ENCODE data around the gene CNN1.

CNN1 gene

DNA sequence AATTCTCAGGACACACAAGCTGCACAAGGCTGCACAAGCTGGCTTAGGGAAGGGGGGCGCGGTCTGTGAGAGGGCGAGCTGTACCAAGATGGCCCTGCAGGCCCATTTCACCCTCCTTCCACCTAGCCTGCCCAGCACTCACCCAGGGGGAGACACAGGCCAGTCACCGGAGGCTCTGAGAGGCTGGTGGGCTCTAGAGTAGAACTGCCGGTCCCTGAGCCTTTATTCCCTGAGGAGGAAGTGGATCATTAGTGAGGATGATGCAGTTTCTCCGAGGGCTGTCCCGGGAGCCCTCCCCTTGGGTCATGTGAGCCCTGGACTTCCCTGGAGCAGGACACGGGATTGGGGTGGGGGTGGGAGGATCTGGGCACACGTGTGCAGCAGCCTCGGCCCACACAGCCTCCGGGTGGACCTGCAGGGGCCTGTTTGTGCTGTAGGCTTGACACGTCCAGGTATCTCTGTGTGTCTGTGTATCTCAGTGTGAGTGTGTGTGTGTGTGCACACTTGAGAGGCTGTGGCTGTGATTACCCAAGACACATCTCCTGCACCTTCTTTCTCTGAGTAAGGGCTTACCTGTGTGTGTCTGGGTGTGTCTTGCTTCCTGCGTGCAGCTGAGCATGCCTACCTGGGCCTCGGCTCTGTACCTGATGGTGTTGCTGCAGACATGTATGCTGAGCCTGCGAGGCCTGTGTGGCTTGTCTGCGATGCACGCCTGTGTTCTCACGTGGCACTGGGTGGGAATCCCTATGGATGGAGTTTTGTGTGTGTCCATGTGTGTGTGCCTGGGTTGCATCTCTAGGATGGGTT lies 39.0 kb downstream of the CNN1 start, which contains the start of gene ACP5:
TSS of gene ACP5 (minus strand) at position 195 of the 807 bp plus-strand sequence. CDS start 328 bp downstream, outside the sequence.
- H3K4me2 ChIP-seq (ENCODE audit: low read length) = no peak within 1 kb of the TSS
- H3K27ac ChIP-seq (ENCODE audit: low read length) = no peak within 1 kb of the TSS
- no peaks in the 10 kb centered on the region for H3K9me3 ChIP-seq (ENCODE audit: insufficient read depth, low read length)
- H2AFZ ChIP-seq (ENCODE audit: low read depth, low read length) = no peak within 1 kb of the TSS
- peaks cover 18% of the 10 kb centered on the region for H3K27me3 ChIP-seq (ENCODE audit: low read depth, low read length)
- no peaks in the 10 kb centered on the region for H4K20me1 ChIP-seq (ENCODE audit: insufficient read depth, low read length)
- no peaks in the 10 kb centered on the region for H3K79me2 ChIP-seq (ENCODE audit: low read length)
- TF ChIP-seq, protein P1, sequence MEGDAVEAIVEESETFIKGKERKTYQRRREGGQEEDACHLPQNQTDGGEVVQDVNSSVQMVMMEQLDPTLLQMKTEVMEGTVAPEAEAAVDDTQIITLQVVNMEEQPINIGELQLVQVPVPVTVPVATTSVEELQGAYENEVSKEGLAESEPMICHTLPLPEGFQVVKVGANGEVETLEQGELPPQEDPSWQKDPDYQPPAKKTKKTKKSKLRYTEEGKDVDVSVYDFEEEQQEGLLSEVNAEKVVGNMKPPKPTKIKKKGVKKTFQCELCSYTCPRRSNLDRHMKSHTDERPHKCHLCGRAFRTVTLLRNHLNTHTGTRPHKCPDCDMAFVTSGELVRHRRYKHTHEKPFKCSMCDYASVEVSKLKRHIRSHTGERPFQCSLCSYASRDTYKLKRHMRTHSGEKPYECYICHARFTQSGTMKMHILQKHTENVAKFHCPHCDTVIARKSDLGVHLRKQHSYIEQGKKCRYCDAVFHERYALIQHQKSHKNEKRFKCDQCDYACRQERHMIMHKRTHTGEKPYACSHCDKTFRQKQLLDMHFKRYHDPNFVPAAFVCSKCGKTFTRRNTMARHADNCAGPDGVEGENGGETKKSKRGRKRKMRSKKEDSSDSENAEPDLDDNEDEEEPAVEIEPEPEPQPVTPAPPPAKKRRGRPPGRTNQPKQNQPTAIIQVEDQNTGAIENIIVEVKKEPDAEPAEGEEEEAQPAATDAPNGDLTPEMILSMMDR (IDR thresholded peaks at IDR 0.05; ENCODE audit: low read depth, low read length) = no peak
- TF ChIP-seq EZH2phosphoT487 (IDR thresholded peaks at IDR 0.05; ENCODE audit: low read depth) = no peak
- H3K36me3 ChIP-seq (replicated peaks; ENCODE audit: low read depth, low read length) = no peaks in the 10 kb centered on the region
- H3K4me1 ChIP-seq (ENCODE audit: low read length) = peaks cover 27% of the 10 kb centered on the region
- H3K4me3 ChIP-seq (ENCODE audit: low read length) = no peak within 1 kb of the TSS
- no peak within 1 kb of the TSS for H3K9ac ChIP-seq (ENCODE audit: low read length)

DNA sequence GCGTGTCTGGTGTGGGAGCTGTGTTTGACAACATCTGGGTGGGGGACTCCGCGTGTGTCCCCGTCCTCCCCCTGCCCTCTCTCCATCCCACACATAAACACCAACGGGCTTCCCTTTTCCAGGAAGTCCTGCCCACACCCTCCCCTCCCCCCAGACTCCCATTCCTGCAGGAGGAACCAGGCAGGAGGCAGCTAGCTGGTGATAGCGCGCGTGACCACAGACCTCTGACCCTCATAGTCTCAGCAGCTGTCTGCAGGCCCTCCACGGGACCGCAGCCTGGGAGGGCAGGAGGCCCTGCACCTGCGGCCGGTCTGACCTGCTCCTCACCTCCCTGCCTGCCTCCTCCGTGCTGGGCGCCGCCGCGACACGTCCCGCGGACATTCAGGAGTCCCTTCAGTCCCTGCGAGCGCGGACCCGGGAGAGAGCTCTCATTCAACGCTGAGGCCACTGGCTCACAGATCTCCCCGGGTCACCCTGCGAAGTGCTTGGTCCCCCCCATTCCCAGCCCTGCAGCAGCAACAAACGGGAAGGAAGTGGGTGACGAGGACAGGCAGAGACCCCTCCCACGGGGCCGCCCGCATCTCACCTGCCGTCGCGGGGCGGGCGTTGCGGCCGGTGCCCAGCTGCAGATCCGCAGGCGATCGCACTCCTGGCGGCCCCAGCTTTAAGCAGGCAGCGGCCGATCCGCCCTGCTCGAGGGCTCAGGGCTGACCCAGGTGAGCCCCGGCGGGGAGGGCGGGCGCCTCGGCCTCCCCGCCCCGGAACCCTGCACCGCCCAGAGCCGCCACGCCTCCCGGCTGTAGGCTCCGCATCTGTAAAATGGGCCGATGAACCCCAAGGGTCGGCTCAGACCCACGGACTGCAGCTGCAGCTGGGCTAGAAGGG lies 39.8 kb downstream of the CNN1 start:
- Histone ChIP-seq H3K4me3 (ENCODE audit: low read length) (no peak overlapping the region), H3K27me3 (ENCODE audit: low read depth, low read length) (peaks cover 18% of the 10 kb centered on the region), H3K79me2 (ENCODE audit: low read length) (no peaks in the 10 kb centered on the region), H3K27ac (ENCODE audit: low read length) (no peak overlapping the region), H2AFZ (ENCODE audit: low read depth, low read length) (no peak overlapping the region), H3K4me1 (ENCODE audit: low read length) (peaks cover 34% of the 10 kb centered on the region), H3K4me2 (ENCODE audit: low read length) (peak overlapping the region; percentile 22; the same call in 1 of the 2 replicates), H3K9me3 (ENCODE audit: insufficient read depth, low read length) (no peaks in the 10 kb centered on the region), H3K9ac (ENCODE audit: low read length) (no peak overlapping the region), H4K20me1 (ENCODE audit: insufficient read depth, low read length) (no peaks in the 10 kb centered on the region), H3K36me3 (replicated peaks; ENCODE audit: low read depth, low read length) (no peaks in the 10 kb centered on the region)
- TF ChIP-seq, protein P1 (IDR thresholded peaks at IDR 0.05; ENCODE audit: low read depth, low read length) = no peak
- no peak for TF ChIP-seq EZH2phosphoT487 (IDR thresholded peaks at IDR 0.05; ENCODE audit: low read depth)

GRCh38 chr19:11580116-11580515 lies 41.5 kb downstream of the CNN1 start:
- no peak for TF ChIP-seq EZH2phosphoT487 (IDR thresholded peaks at IDR 0.05; ENCODE audit: low read depth)
- TF ChIP-seq, protein P1 (IDR thresholded peaks at IDR 0.05; ENCODE audit: low read depth, low read length) = no peak
- Histone ChIP-seq H3K79me2 (ENCODE audit: low read length) (no peaks in the 10 kb centered on the region), H2AFZ (ENCODE audit: low read depth, low read length) (no peak overlapping the region), H3K9ac (ENCODE audit: low read length) (no peak overlapping the region), H3K4me1 (ENCODE audit: low read length) (peaks cover 37% of the 10 kb centered on the region), H3K4me2 (ENCODE audit: low read length) (no peak overlapping the region), H4K20me1 (ENCODE audit: insufficient read depth, low read length) (no peaks in the 10 kb centered on the region), H3K36me3 (replicated peaks; ENCODE audit: low read depth, low read length) (no peaks in the 10 kb centered on the region), H3K4me3 (ENCODE audit: low read length) (no peak overlapping the region), H3K9me3 (ENCODE audit: insufficient read depth, low read length) (no peaks in the 10 kb centered on the region), H3K27me3 (ENCODE audit: low read depth, low read length) (peaks cover 20% of the 10 kb centered on the region), H3K27ac (ENCODE audit: low read length) (no peak overlapping the region)

GRCh38 chr19:11581740-11582139 lies 43.1 kb downstream of the CNN1 start:
- H4K20me1 ChIP-seq (ENCODE audit: insufficient read depth, low read length) = no peaks in the 10 kb centered on the region
- H3K4me3 ChIP-seq (ENCODE audit: low read length) = peak overlapping the region; percentile 61
- H3K4me2 ChIP-seq (ENCODE audit: low read length) = peak overlapping the region; percentile 60
- no peak for TF ChIP-seq EZH2phosphoT487 (IDR thresholded peaks at IDR 0.05; ENCODE audit: low read depth)
- TF ChIP-seq, protein P1 (IDR thresholded peaks at IDR 0.05; ENCODE audit: low read depth, low read length) = no peak
- H3K9ac ChIP-seq (ENCODE audit: low read length) = peak overlapping the region; percentile 46
- no peaks in the 10 kb centered on the region for H3K9me3 ChIP-seq (ENCODE audit: insufficient read depth, low read length)
- H3K27ac ChIP-seq (ENCODE audit: low read length) = peak overlapping the region; percentile 84
- H2AFZ ChIP-seq (ENCODE audit: low read depth, low read length) = 0 out of 2 replicates have a peak overlapping the region, but pooled peaks have one; percentile 0
- H3K36me3 ChIP-seq (replicated peaks; ENCODE audit: low read depth, low read length) = no peaks in the 10 kb centered on the region
- H3K4me1 ChIP-seq (ENCODE audit: low read length) = peaks cover 38% of the 10 kb centered on the region
- H3K27me3 ChIP-seq (ENCODE audit: low read depth, low read length) = peaks cover 27% of the 10 kb centered on the region
- H3K79me2 ChIP-seq (ENCODE audit: low read length) = no peaks in the 10 kb centered on the region

Measured in OCI-LY3 (cell line).